Stimulated activated CD8-positive, alpha-beta memory T cell treated with anti-CD3 and anti-CD28 coated beads, Interleukin-12 subunit alpha, Interleukin-12 subunit beta, amount 100 ng/mL, for 4 hours (primary cell): ENCODE results near the gene MIA.
A peak's percentile ranks its signal among the peaks of the same experiment; 100 is the strongest.
"Not testable (repeated sequence)": the region's sequence is repeated elsewhere in the genome, so short reads cannot be mapped to it uniquely, and the experiment has no call there.

Experiments used
- DNase-seq: peaks from one replicate; pipeline ENCODE4 v3.0.0-alpha.2; 2020; ENCODE audit warnings: low read depth

The MIA gene

GRCh38 chr19:40774916-40775631 is at the start of gene MIA:
Gene MIA (plus strand): TSS chr19:40775521. CDS start chr19:40775543, 22 bp downstream.
- DNase-seq: no peak

- no peak for DNase-seq
Observed at GRCh38 chr19:40726279-40726678, 49.0 kb upstream of the MIA start.

- not testable (repeated sequence) for DNase-seq
Observed at GRCh38 chr19:40730065-40730464, 45.3 kb upstream of the MIA start.

- DNase-seq: not testable (repeated sequence)
Observed at GRCh38 chr19:40732304-40732703, 43.0 kb upstream of the MIA start.

- no peak for DNase-seq
Observed at GRCh38 chr19:40733149-40733548, 42.2 kb upstream of the MIA start.

GRCh38 chr19:40735013-40735771 is 40.1 kb upstream of the MIA start:
- DNase-seq: no peak

GRCh38 chr19:40736661-40737060 is 38.7 kb upstream of the MIA start:
- no peak for DNase-seq

GRCh38 chr19:40737102-40737644 is 38.1 kb upstream of the MIA start:
- no peak for DNase-seq

GRCh38 chr19:40739030-40739839 is 36.1 kb upstream of the MIA start:
- no peak for DNase-seq

GRCh38 chr19:40739871-40740703 is 35.2 kb upstream of the MIA start:
- no peak for DNase-seq

- no peak for DNase-seq
Observed at GRCh38 chr19:40740747-40741146, 34.6 kb upstream of the MIA start.

GRCh38 chr19:40741527-40742390 is 33.6 kb upstream of the MIA start:
- DNase-seq: no peak

- no peak for DNase-seq
Observed at GRCh38 chr19:40742477-40742876, 32.8 kb upstream of the MIA start.

- DNase-seq: no peak
Observed at GRCh38 chr19:40742886-40743285, 32.4 kb upstream of the MIA start.

- DNase-seq: no peak
Observed at GRCh38 chr19:40743926-40744325, 31.4 kb upstream of the MIA start.

GRCh38 chr19:40744554-40745401 is 30.5 kb upstream of the MIA start:
- no peak for DNase-seq

- no peak for DNase-seq
Observed at GRCh38 chr19:40745402-40745780, 29.9 kb upstream of the MIA start.

- no peak for DNase-seq
Observed at GRCh38 chr19:40747536-40747935, 27.8 kb upstream of the MIA start.

- DNase-seq: peak; percentile 97
Observed at GRCh38 chr19:40750058-40750873, 25.1 kb upstream of the MIA start, which contains the start of gene ACTMAP. Gene ACTMAP (minus strand): TSS chr19:40750477. CDS start chr19:40749803, 674 bp downstream.
